Hepatocyte (in vitro differentiated cells): ENCODE results near the gene CYP8B1.

Source experiments
- CTCF ChIP-seq: fragments of 200-600 bp; sonication (generic); IDR thresholded peaks from 2 replicates; pipeline ENCODE4 v1.5.1; 2016; ENCODE audit warnings: antibody characterized with exemption, mild to moderate bottlenecking; ENCODE audit not compliant: poor library complexity
- EZH2 ChIP-seq: fragments of 200-600 bp; sonication (generic); IDR thresholded peaks from 2 replicates; pipeline ENCODE4 v1.6.1; 2016; ENCODE audit warnings: antibody characterized with exemption, mild to moderate bottlenecking, borderline replicate concordance
- EZH2phosphoT487 ChIP-seq: fragments of 200-600 bp; sonication (generic); IDR thresholded peaks from one replicate; pipeline ENCODE4 v1.6.1; 2018; ENCODE audit warnings: antibody characterized with exemption, mild to moderate bottlenecking, low read depth, moderate library complexity; ENCODE audit not compliant: unreplicated experiment, severe bottlenecking

GRCh38 chr3:42831321-42831713, 44.4 kb downstream of the CYP8B1 start:
- TF ChIP-seq CTCF (peak; percentile 67), EZH2 (no peak), EZH2phosphoT487 (no peak)
